Stimulated activated CD4-positive, alpha-beta T cell treated with anti-CD3 and anti-CD28 coated beads, TNF-alpha, amount 100 ng/mL, for 24 hours (primary cell): ENCODE results near the gene PREX1.
A peak's percentile ranks its signal among the peaks of the same experiment; 100 is the strongest.
"Not testable (repeated sequence)": the region's sequence is repeated elsewhere in the genome, so short reads cannot be mapped to it uniquely, and the experiment has no call there.

Experiments used
- DNase-seq, 3 experiments: peaks; one replicate each; pipeline ENCODE4 v3.0.0-alpha.2; 2020; ENCODE audit warnings: low read depth in 3 of 3

Gene PREX1

GRCh38 chr20:48776306-48776705, 51.5 kb downstream of the PREX1 start:
- DNase-seq, result no peak

- not testable (repeated sequence) for DNase-seq
Measured at GRCh38 chr20:48775545-48775944, 52.3 kb downstream of the PREX1 start.

DNA sequence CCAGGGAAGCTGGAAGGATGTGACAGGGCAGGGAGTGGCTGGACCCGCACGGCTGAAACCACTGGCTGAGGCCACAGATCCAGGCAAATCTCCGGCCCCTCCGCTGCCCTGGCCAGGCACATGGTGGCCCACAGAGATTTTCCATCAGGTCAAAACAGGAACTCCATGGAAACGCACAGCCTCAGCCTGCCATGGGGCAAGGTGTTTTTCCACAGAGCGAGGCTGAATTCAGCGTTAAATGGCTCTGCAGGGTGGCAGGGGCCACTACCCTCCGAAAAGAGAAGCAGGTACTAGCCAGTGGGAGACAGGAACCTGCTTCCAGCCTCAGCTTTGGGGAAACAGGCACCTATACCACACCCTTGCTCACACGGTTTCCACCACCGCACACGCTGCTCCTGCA, 53.1 kb downstream of the PREX1 start:
- DNase-seq, result no peak

DNA sequence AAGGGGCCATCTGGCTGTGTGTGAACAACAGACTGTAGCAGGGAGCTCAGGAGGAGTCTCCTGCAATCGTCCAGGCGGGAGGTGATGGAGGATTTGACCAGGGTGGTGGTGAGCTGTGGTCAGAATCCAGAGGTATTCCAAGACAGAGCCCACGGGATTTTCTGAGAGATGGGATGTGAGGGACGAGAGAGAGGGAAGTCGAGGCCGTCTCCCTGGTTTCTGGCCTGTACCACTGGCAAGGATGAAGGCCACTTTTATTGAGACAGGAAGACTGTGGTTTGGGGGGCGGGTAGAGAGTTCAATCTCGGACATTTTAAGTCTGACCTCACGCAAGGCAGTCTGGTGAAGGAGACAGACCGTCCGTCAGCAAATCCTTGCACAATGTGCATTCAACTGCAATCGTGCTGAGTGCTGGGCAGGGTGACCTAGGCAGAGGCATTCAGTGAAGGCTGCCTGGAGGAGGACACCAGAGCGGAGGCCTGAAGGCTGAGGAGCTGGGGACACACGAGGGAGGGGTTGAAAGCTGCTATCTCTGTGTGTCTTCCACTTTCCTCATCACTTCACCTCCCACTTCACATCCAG, 53.9 kb downstream of the PREX1 start:
- no peak for DNase-seq

- DNase-seq, result no peak
Measured at GRCh38 chr20:48772183-48772976, 55.4 kb downstream of the PREX1 start.

- DNase-seq, result no peak
Measured at GRCh38 chr20:48771542-48771941, 56.3 kb downstream of the PREX1 start.

GRCh38 chr20:48770700-48771442, 56.9 kb downstream of the PREX1 start:
- DNase-seq, result no peak

- peak; percentile 67 to 91 (median 82) for DNase-seq
Measured at GRCh38 chr20:48769069-48769983, 58.5 kb downstream of the PREX1 start.

DNA sequence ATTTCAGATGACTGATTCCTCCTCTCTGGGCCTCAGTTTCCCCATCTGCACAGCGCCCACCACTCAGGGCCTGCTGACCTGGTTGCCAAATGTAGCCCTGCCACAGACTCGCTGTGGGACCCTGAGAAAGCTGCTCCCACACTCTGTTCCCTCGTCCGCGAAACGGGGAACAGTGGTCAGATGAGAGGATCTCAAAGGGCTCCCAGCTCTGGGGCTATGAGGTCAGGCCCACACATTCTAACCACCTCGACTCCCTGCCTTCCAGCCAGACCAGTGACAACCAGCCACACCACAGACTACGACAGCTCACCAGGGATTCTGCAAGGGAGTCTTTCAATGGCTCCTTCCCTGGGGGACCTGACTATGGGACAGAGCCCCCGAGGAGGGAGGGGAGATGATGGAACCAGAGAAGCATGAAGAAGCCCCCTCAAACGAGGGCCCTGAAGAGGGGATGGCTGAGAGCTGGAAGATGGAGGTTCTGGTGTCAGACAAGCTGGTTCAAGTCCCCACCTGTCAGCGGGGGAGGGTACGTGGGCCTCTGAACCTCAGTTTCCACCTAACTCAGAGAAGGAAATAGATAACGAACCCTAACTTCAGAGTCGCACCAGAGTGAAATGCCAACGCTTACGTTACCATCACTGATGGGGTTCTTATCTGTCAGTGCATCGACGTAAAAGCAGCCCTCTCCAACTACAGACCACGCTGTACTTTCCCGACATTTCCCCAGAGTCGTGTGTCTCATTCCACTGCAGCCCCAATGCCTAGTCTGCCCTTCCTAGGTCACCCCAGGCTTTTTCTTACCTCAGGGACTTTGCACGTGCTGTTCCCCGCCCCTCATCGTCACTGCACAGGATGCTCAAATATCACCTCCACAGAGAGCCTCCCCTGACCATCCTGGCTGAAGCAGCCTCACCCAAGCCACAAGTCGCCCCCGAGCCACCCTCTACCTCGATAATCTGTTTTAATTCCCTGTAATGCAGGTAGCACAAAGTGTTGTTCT, 60.5 kb downstream of the PREX1 start:
- peak in 1 of 3 experiments; percentile 37 for DNase-seq

DNA sequence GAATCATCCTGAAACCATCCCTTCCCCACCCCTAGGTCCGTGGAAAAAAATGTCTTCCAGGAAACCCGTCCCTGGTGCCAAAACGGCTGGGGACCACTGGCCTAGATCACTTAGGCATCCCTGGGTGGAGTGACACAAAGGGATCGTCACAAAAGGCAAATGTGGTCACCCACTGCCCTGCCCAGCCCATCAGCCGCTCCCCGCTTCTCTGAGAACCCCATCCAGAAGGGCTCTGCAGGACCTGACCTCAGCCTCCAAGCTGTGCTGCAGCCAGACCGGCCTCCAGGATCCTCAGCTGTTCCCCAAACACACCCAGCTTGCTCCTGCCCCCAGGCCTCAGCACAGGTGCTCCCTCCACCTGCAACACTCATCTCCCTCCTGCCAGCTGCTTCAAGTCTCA, 61.6 kb downstream of the PREX1 start:
- no peak for DNase-seq

- no peak for DNase-seq
Measured at GRCh38 chr20:48765359-48765758, 62.4 kb downstream of the PREX1 start.

DNA sequence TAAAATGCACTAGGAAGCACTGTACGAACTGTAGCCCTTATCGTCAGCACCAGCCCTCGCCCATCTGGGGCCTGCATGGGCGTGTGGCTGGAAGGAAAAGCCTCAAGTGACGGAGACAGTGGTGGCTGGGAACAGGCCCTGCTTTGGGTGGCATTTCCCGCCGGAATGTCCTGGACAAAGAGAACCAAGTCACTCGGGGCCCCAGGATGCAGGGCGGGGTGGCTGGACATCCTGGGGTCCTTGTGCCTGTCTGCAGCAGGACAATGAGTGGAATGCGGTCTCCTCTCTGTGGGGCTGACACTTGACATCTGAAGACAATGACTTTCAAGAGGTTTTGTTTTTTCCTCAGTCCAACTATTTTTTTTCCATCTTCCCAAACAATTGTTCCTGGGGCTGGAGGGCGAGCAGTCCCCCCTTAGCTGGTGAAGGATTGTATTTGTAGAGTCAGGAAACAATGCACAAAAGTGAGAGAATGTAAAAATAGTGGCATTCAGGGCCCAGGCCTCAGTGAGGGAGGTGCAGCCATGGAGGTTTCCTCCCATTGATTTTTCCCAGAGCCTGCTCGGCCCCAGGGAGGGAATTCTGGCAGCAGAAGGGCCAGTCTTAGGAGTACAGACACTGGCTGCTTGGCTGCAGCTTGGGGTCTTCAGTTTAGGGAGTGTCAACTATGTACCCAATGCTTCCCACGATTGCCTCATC, 64.4 kb downstream of the PREX1 start:
- no peak for DNase-seq

GRCh38 chr20:48761874-48762273, 65.9 kb downstream of the PREX1 start:
- no peak for DNase-seq

DNA sequence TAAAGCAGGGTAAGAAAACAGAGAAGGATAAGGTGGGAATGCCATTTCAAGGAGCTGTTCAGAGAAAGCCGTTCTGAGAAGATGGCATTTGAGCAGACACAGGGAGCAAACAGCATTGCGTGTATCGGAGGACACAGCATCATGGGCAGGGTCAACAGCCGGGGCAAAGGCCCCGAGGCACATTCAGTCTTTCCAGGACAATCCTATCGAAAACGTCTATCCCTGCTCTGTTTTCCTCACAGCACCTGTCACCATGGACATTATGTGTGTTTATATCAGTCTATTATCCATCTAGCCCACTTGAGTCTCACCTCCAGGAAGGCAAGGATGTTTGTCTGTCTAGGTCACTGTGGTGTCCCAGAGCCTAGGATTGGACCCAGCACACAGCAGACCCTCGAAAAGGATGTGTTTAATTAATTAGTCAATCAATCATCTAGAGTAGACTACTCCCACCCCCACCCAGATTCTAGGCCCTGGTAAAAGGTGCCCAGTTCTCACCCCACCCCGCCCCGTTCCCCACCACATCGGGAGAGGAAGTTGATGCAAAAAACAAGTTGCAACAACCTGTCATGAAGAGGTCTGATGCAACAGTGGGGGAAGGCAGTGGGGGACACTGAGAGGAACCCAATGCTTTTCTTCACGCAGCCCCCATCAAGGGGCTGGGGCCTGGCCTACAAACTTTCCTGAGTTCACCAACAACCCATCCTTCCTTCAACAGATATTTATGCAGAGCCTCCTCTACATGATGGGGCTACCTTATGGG, 66.6 kb downstream of the PREX1 start:
- DNase-seq, result no peak

- peak; percentile 15 to 60 (median 54) for DNase-seq
Measured at GRCh38 chr20:48760403-48760983, 67.3 kb downstream of the PREX1 start.

DNA sequence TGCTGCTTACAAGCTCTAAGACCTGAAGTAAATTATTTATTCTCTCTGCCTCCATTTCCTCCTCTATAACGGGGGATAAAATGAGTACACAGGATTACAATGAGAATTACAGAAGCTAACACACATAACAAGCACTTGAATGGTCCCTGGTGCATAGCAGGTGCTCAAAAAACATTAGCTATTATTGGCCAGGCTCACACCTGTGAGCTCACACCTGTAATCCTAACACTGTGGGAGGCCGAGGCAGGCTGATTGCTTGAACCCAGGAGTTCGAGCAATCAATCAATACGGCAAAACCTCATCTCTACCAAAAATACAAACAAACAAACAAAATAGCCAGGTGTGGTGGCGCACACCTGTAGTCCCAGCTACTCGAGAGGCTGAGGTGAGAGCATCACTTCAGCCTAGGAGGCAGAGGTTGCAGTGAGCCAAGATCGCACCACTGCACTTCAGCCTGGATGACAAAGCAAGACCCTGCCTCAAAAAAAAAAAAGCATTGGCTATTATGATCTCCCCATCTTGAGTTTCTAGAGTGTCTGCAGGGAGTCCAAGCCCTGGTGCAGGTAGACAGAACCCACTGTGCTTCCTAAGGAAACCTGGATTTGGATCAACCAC, 68.1 kb downstream of the PREX1 start:
- DNase-seq, result no peak

- no peak for DNase-seq
Measured at GRCh38 chr20:48758206-48758820, 69.5 kb downstream of the PREX1 start.

GRCh38 chr20:48756774-48757173, 71.0 kb downstream of the PREX1 start:
- not testable (repeated sequence) for DNase-seq
